ENCODE data around the gene AGBL3. TPM values are rescaled to one million over a fixed set of nuclear protein-coding genes. Genes with fewer than 3 reads are reported as not detected.
"Not testable (repeated sequence)": the region's sequence is repeated elsewhere in the genome, so short reads cannot be mapped to it uniquely, and the experiment has no call there.

Gene AGBL3
- total RNA-seq, 1 donor from 2014 or later, result 1.2 TPM

DNA sequence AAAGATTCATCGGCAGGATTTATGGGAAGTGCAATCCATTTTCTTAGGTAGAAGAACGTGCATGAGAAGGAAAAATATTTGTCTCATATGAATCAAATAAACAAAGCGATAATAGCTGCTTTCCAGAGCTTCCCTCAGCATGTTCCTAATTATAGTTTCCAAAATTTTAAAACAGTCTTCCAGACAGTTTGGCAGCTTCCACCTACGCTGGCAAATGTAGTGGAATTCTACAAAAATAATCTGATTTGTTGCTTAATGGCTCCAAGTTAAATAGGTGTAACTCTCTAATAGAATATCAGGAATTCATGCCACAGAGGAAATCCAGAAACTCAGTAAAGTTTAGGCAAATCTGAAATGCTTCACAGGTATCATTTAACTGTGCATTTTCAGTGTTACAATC lies 23.3 kb upstream of the AGBL3 start:
- no peaks in the 10 kb centered on the region for H3K27me3 Mint-ChIP-seq (ENCODE audit: unreplicated experiment)

DNA sequence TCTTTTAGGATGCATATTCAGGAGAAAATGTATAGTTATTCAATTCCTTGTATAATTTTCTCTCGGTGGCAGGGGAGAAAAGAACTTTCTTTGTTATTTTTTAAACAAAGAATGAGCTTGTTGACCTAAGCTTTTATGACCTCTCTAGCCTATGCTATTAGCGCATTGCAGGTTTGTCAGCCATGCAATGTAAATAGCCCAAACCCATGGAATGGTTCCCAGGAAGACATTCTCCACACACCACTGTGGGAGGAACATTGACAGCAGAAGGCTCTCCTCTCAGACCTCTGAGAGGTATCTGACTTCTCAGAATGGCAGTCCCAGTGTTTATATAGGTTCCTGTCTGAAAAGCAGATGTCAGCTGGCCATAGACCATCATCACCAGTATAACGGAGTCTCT lies 19.6 kb upstream of the AGBL3 start:
- no peak overlapping the region for H3K27ac Mint-ChIP-seq (ENCODE audit: unreplicated experiment)
- peaks cover 77% of the 10 kb centered on the region for H3K36me3 Mint-ChIP-seq (ENCODE audit: unreplicated experiment)
- no peaks in the 10 kb centered on the region for H3K4me1 Mint-ChIP-seq (ENCODE audit: unreplicated experiment)
- no peak for DNase-seq (ENCODE audit: extremely low spot score, unreplicated experiment)
- H3K9me3 Mint-ChIP-seq (ENCODE audit: unreplicated experiment), result no peaks in the 10 kb centered on the region
- TF ChIP-seq, protein P1, sequence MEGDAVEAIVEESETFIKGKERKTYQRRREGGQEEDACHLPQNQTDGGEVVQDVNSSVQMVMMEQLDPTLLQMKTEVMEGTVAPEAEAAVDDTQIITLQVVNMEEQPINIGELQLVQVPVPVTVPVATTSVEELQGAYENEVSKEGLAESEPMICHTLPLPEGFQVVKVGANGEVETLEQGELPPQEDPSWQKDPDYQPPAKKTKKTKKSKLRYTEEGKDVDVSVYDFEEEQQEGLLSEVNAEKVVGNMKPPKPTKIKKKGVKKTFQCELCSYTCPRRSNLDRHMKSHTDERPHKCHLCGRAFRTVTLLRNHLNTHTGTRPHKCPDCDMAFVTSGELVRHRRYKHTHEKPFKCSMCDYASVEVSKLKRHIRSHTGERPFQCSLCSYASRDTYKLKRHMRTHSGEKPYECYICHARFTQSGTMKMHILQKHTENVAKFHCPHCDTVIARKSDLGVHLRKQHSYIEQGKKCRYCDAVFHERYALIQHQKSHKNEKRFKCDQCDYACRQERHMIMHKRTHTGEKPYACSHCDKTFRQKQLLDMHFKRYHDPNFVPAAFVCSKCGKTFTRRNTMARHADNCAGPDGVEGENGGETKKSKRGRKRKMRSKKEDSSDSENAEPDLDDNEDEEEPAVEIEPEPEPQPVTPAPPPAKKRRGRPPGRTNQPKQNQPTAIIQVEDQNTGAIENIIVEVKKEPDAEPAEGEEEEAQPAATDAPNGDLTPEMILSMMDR (IDR thresholded peaks at IDR 0.05), result no peak
- H3K27me3 Mint-ChIP-seq (ENCODE audit: unreplicated experiment), result no peaks in the 10 kb centered on the region
- no peak overlapping the region for H3K4me3 Mint-ChIP-seq (ENCODE audit: unreplicated experiment)

More for the DNA sequence above, 23.3 kb upstream of the AGBL3 start:
- peaks cover 81% of the 10 kb centered on the region for H3K36me3 Mint-ChIP-seq (ENCODE audit: unreplicated experiment)
- H3K4me1 Mint-ChIP-seq (ENCODE audit: unreplicated experiment), result no peaks in the 10 kb centered on the region
- peak overlapping the region; percentile 15 for H3K27ac Mint-ChIP-seq (ENCODE audit: unreplicated experiment)
- H3K4me3 Mint-ChIP-seq (ENCODE audit: unreplicated experiment), result no peak overlapping the region
- DNase-seq (ENCODE audit: extremely low spot score, unreplicated experiment), result no peak
- H3K9me3 Mint-ChIP-seq (ENCODE audit: unreplicated experiment), result no peaks in the 10 kb centered on the region
- TF ChIP-seq, protein P1 (IDR thresholded peaks at IDR 0.05), result no peak

DNA sequence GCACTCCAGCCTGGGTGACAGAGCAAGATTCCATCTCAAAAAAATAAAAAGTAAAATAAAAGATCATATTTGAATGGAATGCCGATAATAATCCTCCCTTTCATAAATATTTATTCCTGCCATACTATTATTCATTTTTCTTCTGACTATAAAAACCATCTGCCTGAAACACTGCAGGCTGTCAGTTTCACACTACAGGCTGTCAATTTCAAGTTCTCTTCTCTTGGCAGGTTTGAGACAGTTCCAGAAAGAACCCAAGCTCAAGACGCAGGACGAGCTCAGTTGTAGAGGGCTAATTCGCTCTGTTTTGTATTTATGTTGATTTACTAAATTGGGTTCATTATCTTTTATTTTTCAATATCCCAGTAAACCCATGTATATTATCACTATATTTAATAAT lies 18.2 kb upstream of the AGBL3 start:
- H3K36me3 Mint-ChIP-seq (ENCODE audit: unreplicated experiment), result peaks cover 72% of the 10 kb centered on the region
- TF ChIP-seq, protein P1 (IDR thresholded peaks at IDR 0.05), result no peak
- H3K9me3 Mint-ChIP-seq (ENCODE audit: unreplicated experiment), result no peaks in the 10 kb centered on the region
- DNase-seq (ENCODE audit: extremely low spot score, unreplicated experiment), result no peak
- no peaks in the 10 kb centered on the region for H3K4me1 Mint-ChIP-seq (ENCODE audit: unreplicated experiment)
- peak overlapping the region; percentile 11 for H3K27ac Mint-ChIP-seq (ENCODE audit: unreplicated experiment)
- H3K4me3 Mint-ChIP-seq (ENCODE audit: unreplicated experiment), result no peak overlapping the region
- H3K27me3 Mint-ChIP-seq (ENCODE audit: unreplicated experiment), result no peaks in the 10 kb centered on the region

DNA sequence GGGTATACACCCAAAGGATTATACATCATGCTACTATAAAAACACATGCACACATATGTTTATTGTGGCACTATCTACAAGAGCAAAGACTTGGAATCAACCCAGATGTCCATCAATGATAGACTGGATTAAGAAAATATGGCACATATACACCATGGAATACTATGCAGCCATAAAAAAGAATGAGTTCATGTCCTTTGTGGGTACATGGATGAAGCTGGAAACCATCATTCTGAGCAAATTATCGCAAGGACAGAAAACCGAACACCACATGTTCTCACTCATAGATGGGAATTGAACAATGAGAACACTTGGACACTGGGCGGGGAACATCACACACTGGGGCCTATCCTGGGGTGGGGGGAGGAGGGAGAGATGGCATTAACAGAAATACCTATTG lies 4.7 kb upstream of the AGBL3 start:
- H3K36me3 Mint-ChIP-seq (ENCODE audit: unreplicated experiment), result peaks cover 12% of the 10 kb centered on the region
- not testable (repeated sequence) for DNase-seq (ENCODE audit: extremely low spot score, unreplicated experiment); H3K27ac Mint-ChIP-seq (ENCODE audit: unreplicated experiment); H3K4me3 Mint-ChIP-seq (ENCODE audit: unreplicated experiment); H3K4me1 Mint-ChIP-seq (ENCODE audit: unreplicated experiment); H3K27me3 Mint-ChIP-seq (ENCODE audit: unreplicated experiment)
- peaks cover 37% of the 10 kb centered on the region for H3K9me3 Mint-ChIP-seq (ENCODE audit: unreplicated experiment)

DNA sequence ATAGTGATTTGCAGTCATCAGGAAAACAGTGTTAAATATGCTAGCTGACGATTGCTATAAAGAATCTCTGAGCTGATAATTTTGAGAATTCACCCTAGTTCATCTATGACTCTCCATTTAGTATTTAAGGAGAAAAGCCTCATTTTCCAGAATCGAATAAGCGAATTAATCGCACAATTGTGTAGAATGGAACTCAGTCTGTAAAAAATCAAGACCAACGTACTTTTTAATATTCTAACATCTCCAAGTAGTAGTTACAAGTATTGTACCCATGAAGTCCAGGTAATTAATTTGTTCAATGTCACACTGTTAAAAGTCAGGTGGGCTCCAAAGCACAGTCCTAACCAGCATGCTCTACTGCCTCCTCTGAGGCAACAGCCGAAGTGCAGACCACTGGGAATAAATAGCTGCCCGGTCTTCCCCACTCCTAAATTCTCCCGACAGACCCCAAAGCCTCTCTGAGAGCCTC lies 380 bp upstream of the AGBL3 start:
- no peak for DNase-seq (ENCODE audit: extremely low spot score, unreplicated experiment)
- Mint-ChIP-seq H3K9me3 (ENCODE audit: unreplicated experiment) (peaks cover 4% of the 10 kb centered on the region), H3K27me3 (ENCODE audit: unreplicated experiment) (no peaks in the 10 kb centered on the region)

More for the DNA sequence above, 380 bp upstream of the AGBL3 start:
- peaks cover 16% of the 10 kb centered on the region for H3K4me1 Mint-ChIP-seq (ENCODE audit: unreplicated experiment)
- TF ChIP-seq, protein P1 (IDR thresholded peaks at IDR 0.05), result no peak
- H3K36me3 Mint-ChIP-seq (ENCODE audit: unreplicated experiment), result peaks cover 7% of the 10 kb centered on the region
- peak overlapping the region; percentile 97 for H3K4me3 Mint-ChIP-seq (ENCODE audit: unreplicated experiment)
- H3K27ac Mint-ChIP-seq (ENCODE audit: unreplicated experiment), result peak overlapping the region; percentile 98
